Adrenal gland (tissue), 12 donors: Measurements from ENCODE around the gene ANK3. TPM values are rescaled to one million over a fixed set of nuclear protein-coding genes. Genes with fewer than 3 reads are reported as not detected.

ENCODE experiments used
- DNase-seq, 7 donors: peaks; one replicate each; pipeline ENCODE4 v3.0.0-alpha.2; 2019 to 2020
- H3K27ac ChIP-seq, 5 donors: fragments of 200-600 bp; sonication (generic) in 4 of 5; 1 replicate in 3 of 5; 2 replicates in 2 of 5; pipeline versions ENCODE4 v1.5.1 to v1.8.0; 2016 to 2020; ENCODE audit warnings: mild to moderate bottlenecking in 1 of 5
- H3K27me3 ChIP-seq: fragments of 200-600 bp; 2 replicates; pipeline ENCODE4 v1.8.0; 2021
- H3K36me3 ChIP-seq, 2 donors: fragments of 200-600 bp; replicated peaks in 1 of 2; 1 replicate in 1 of 2; 2 replicates in 1 of 2; pipeline versions ENCODE4 v1.5.1 to v1.8.0; 2018 to 2022
- H3K4me1 ChIP-seq, 2 donors: fragments of 200-600 bp; replicated peaks in 1 of 2; 1 replicate in 1 of 2; 2 replicates in 1 of 2; pipeline versions ENCODE4 v1.5.1 to v1.8.0; 2018 to 2021
- H3K4me3 ChIP-seq, 4 donors: fragments of 200-600 bp; sonication (generic) in 3 of 4; one replicate each; pipeline ENCODE4 v1.5.1; 2016 to 2018
- H3K9me3 ChIP-seq, 3 donors: fragments of 200-600 bp; sonication (generic) in 1 of 3; replicated peaks in 1 of 3; 1 replicate in 2 of 3; 2 replicates in 1 of 3; pipeline versions ENCODE4 v1.5.1 to v1.8.0; 2016 to 2021
- CTCF ChIP-seq, 6 experiments: fragments of 450-650 bp in 4 of 6; fragments of 200-600 bp in 2 of 6; sonication (generic) in 1 of 6; IDR thresholded peaks; 1 replicate in 5 of 6; 2 replicates in 1 of 6; pipeline versions ENCODE4 v1.5.1 to v1.8.0; 2016 to 2021; ENCODE audit warnings: antibody characterized with exemption in 6 of 6, mild to moderate bottlenecking in 2 of 6, moderate library complexity in 1 of 6
- POLR2A ChIP-seq, 2 donors: fragments of 450-650 bp; IDR thresholded peaks; one replicate each; pipeline ENCODE4 v1.6.1; 2017; ENCODE audit warnings: antibody characterized with exemption in 2 of 2, mild to moderate bottlenecking in 2 of 2, moderate library complexity in 1 of 2
- WGBS, 4 donors: extraction: QIAGEN DNeasy Blood & Tissue Kit in 2 of 4; methylation state at CpG; one replicate each; pipeline versions ENCODE4 v1.1.5 to v1.1.7; 2013 to 2017; 5-methylcytosine and 5-hydroxymethylcytosine counted together
- intact Hi-C, 2 donors: fragments of 100-400 bp; cut with DNase I; formaldehyde crosslinking; loops; one replicate each; pipeline versions ENCODE4 v1.14.1 to v1.15.0; 2022 to 2023
- polyA plus RNA-seq, 3 donors: library from polyadenylated mRNA; stranded (reverse); fragments of 200-250 nt in 2 of 3; fragments of 350-450 nt in 1 of 3; fragmentation: Illumina TruSeq in 1 of 3; extraction: RNeasy Lipid Tissue Mini Kit (QIAGEN cat#74804) in 1 of 3; gene quantifications; one replicate each; pipeline ENCODE4 v1.2.3, GENCODE V29; 2013 to 2014
- total RNA-seq, 9 donors: library from RNA; depleted of rRNA in 4 of 9; stranded (reverse); fragments of >200 nt in 4 of 9; fragments of 120-200 nt in 1 of 9; fragmentation: NEBNext Ultra II Directional in 1 of 9; extraction: Animal tissue kit (Norgen Biotek cat#: 25700) in 1 of 9; gene quantifications; one replicate each; pipeline versions ENCODE4 v1.1.0 to v1.2.4, GENCODE V29; 2013 to 2023
- donor health status: healthy with polysubstance abuse.
- donor health status: Bipolar disorder and iron deficiency.
- donor health status: DM: yes; HTN: yes; CAD: no.
- donor health status: DM: no; HTN: no; CAD: no.
- donor health status: DM: no; HTN: no; CAD: no.
- donor health status: DM: yes; HTN: yes; CAD: no.

The ANK3 gene
- total and polyA plus RNA-seq, 12 donors: 2.6 to 48.1 (median 15.2) TPM

- H3K4me1 ChIP-seq: no peaks in the 10 kb centered on the region
- no peak overlapping the region for H3K27ac ChIP-seq
- no peak for DNase-seq
- no peaks in the 10 kb centered on the region for H3K9me3 ChIP-seq
- no peaks in the 10 kb centered on the region for H3K36me3 ChIP-seq
- H3K27me3 ChIP-seq: no peaks in the 10 kb centered on the region
- H3K4me3 ChIP-seq: no peak overlapping the region
- intact Hi-C loops: no loop called here
- WGBS, 4 donors: 66 to 95% (median 94%) methylated on average over 2 of the region's 2 CpGs
- no peak for TF ChIP-seq POLR2A (IDR thresholded peaks at IDR 0.05)
- no peak for TF ChIP-seq CTCF (IDR thresholded peaks at IDR 0.05)
Measured at GRCh38 chr10:60414111-60414510, 24.4 kb upstream of the ANK3 start.

GRCh38 chr10:60413306-60414012, 23.8 kb upstream of the ANK3 start:
- Histone ChIP-seq H3K9me3 (no peaks in the 10 kb centered on the region), H3K36me3 (no peaks in the 10 kb centered on the region), H3K27me3 (no peaks in the 10 kb centered on the region), H3K27ac (no peak overlapping the region), H3K4me1 (no peaks in the 10 kb centered on the region), H3K4me3 (no peak overlapping the region)
- TF ChIP-seq CTCF (IDR thresholded peaks at IDR 0.05) (no peak), POLR2A (IDR thresholded peaks at IDR 0.05) (no peak)
- 69 to 81% (median 72%) methylated on average over 2 of the region's 2 CpGs for WGBS, 4 donors
- intact Hi-C loops: no loop called here
- DNase-seq: no peak

DNA sequence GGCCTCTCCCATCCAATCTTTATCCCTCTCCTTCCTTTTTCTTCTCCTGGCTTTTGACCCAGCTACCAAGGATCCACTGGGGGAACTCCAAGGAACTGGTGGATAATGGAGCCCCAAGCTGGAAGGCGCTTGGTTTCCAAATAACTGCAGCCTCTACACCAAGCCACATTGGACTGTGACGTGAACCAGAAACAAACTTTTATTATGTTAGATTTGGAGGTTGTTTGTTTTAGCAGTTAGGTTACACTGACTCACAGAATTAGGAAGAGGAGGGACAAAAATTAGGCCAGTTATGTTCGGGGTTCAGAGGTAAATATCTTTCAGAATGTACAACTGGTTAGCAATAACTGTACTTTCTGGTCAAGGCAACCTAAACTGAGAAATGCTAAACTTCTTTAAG, 21.3 kb upstream of the ANK3 start:
- no peaks in the 10 kb centered on the region for H3K27me3 ChIP-seq
- H3K36me3 ChIP-seq: no peaks in the 10 kb centered on the region
- intact Hi-C loops: no loop called here
- H3K4me3 ChIP-seq: no peak overlapping the region
- H3K27ac ChIP-seq: no peak overlapping the region
- no peaks in the 10 kb centered on the region for H3K4me1 ChIP-seq
- H3K9me3 ChIP-seq: no peaks in the 10 kb centered on the region
- no peak for TF ChIP-seq CTCF (IDR thresholded peaks at IDR 0.05)
- no peak for TF ChIP-seq POLR2A (IDR thresholded peaks at IDR 0.05)
- no peak for DNase-seq
- WGBS, 4 donors: 81 to 92% (median 88%) methylated on average over 3 of the region's 3 CpGs

DNA sequence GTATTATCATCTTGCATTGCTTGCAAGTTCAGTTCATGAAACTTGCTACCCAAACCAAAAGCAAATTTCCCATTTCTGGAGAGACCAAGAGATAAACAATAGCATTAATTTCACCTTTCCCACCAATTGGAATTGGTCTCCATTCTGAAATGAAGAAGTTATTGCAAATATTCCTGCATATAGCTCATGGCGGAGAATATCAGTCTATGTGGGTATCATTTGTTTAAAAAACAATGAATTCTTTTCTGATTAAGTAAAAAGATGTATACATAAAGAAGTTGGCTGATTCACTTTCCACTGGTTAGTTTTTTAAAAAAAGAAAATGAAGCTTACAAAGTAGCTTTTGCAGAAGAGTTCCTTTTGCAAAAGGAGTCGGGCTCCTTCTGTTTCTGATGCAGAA, 19.5 kb upstream of the ANK3 start:
- Histone ChIP-seq H3K27ac (no peak overlapping the region), H3K4me3 (no peak overlapping the region), H3K4me1 (no peaks in the 10 kb centered on the region), H3K9me3 (no peaks in the 10 kb centered on the region), H3K27me3 (no peaks in the 10 kb centered on the region), H3K36me3 (no peaks in the 10 kb centered on the region)
- TF ChIP-seq POLR2A (IDR thresholded peaks at IDR 0.05) (no peak), CTCF (IDR thresholded peaks at IDR 0.05) (no peak)
- DNase-seq: no peak
- intact Hi-C loops: no loop called here
- WGBS, 4 donors: 90 to 94% (median 92%) methylated on average over 2 of the region's 2 CpGs
